AG04450 (cell line): ENCODE data around the gene ATP8B3. TPM values are rescaled to one million over a fixed set of nuclear protein-coding genes. Genes with fewer than 3 reads are reported as not detected.

Source experiments
- CTCF ChIA-PET: fragments of 300-600, 350-600 bp; formaldehyde crosslinking; extraction: SDS; loops from one replicate; lab custom pipeline; 2022; ENCODE audit warnings: antibody characterized with exemption, inconsistent platforms; lab: Charles Lee
- POLR2A ChIA-PET: fragments of 350-600 bp; formaldehyde crosslinking; extraction: SDS; loops from one replicate; lab custom pipeline; 2021; ENCODE audit warnings: antibody characterized with exemption, inconsistent platforms; lab: Yijun Ruan, JAX
- DNase-seq: peaks from one replicate; pipeline ENCODE4 v3.0.0-alpha.2; 2011; ENCODE audit warnings: low read depth, low spot score
- H3K27ac ChIP-seq: one replicate; pipeline ENCODE4 v1.5.1; 2012; ENCODE audit warnings: low read depth, low read length, control low read depth
- H3K27me3 ChIP-seq: one replicate; pipeline ENCODE4 v1.6.0; 2012; ENCODE audit warnings: low read length; ENCODE audit not compliant: control insufficient read depth, insufficient read depth
- H3K4me3 ChIP-seq: 2 replicates; pipeline ENCODE4 v1.5.1; 2011; ENCODE audit warnings: mild to moderate bottlenecking, low read depth, low read length, control low read depth
- H3K9me3 ChIP-seq: 2 replicates; pipeline ENCODE4 v1.5.1; 2012; ENCODE audit warnings: low read length; ENCODE audit not compliant: control insufficient read depth, insufficient read depth
- polyA plus RNA-seq: library from polyadenylated mRNA; depleted of rRNA; stranded (reverse); fragments of >200 nt; gene quantifications from 2 replicates; pipeline ENCODE4 v1.2.3, GENCODE V29; 2011; rRNA removed
- TF ChIP-seq, protein P1 (sequence below): IDR thresholded peaks from 2 replicates; pipeline ENCODE4 v1.5.1; 2011; ENCODE audit warnings: low read depth, low read length, control low read depth, inconsistent platforms

ATP8B3 gene
- polyA plus RNA-seq, 1 experiment: 2.7 TPM

DNA sequence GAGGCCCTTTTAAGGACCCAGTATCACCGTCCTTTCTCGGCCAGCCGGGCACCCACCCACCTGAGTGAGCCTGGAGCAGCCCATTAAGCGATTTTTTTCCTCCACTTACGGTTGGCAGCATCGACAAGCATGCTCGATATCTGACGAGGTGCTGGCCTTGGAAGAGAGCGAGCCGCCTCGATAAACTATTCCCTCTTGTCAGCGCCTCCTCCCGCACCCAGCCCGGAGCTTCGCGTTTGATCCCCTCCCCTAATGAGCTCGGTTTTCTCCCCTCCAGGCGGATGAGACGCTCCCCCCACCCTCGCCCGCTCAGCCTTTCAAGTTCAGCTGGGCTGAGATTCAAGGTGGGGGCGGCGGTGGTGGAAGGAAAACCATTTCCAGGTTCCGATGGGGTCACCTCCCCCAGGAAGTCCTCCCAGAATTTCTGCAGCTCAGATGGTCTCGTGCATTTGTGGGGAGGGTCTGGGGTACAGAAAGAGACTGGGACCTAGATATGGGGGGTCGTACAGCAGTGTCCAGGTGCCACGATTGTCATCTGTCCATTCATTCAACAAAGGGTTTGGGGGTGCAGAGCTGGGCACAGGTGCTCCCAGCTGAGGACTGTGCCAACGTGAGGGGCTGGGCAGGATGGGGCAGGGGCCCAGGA is 77.6 kb downstream of the ATP8B3 start:
- Histone ChIP-seq H3K9me3 (no peaks in the 10 kb centered on the region; the same call in 1 of the 2 replicates), H3K27me3 (peaks cover 41% of the 10 kb centered on the region), H3K27ac (no peak overlapping the region), H3K4me3 (no peak overlapping the region)
- CTCF ChIA-PET: no interaction called here
- TF ChIP-seq, protein P1, sequence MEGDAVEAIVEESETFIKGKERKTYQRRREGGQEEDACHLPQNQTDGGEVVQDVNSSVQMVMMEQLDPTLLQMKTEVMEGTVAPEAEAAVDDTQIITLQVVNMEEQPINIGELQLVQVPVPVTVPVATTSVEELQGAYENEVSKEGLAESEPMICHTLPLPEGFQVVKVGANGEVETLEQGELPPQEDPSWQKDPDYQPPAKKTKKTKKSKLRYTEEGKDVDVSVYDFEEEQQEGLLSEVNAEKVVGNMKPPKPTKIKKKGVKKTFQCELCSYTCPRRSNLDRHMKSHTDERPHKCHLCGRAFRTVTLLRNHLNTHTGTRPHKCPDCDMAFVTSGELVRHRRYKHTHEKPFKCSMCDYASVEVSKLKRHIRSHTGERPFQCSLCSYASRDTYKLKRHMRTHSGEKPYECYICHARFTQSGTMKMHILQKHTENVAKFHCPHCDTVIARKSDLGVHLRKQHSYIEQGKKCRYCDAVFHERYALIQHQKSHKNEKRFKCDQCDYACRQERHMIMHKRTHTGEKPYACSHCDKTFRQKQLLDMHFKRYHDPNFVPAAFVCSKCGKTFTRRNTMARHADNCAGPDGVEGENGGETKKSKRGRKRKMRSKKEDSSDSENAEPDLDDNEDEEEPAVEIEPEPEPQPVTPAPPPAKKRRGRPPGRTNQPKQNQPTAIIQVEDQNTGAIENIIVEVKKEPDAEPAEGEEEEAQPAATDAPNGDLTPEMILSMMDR: no peak
- POLR2A ChIA-PET: no interaction called here
- no peak for DNase-seq

Other genes with a start within 250 kb of the ATP8B3 start
- 5.4 and 6.2 TPM in 2 replicates for gene MEX3D, start 244.0 kb downstream of the ATP8B3 start, polyA plus RNA-seq
- gene MBD3, start 219.4 kb downstream of the ATP8B3 start, polyA plus RNA-seq: 21.9 and 35.4 TPM in 2 replicates
- 153 and 166 TPM in 2 replicates for gene UQCR11, start 206.8 kb downstream of the ATP8B3 start, polyA plus RNA-seq
- gene TCF3, start 159.7 kb downstream of the ATP8B3 start, polyA plus RNA-seq: 47.3 and 51.7 TPM in 2 replicates
- not detected in 2 replicates for gene ONECUT3, start 58.8 kb downstream of the ATP8B3 start, polyA plus RNA-seq
- 5.4 and 8.4 TPM in 2 replicates for gene REXO1, start 36.2 kb upstream of the ATP8B3 start, polyA plus RNA-seq
- gene KLF16, start 51.3 kb upstream of the ATP8B3 start, polyA plus RNA-seq: 3.4 and 4.4 TPM in 2 replicates
- gene ABHD17A, start 73.2 kb upstream of the ATP8B3 start, polyA plus RNA-seq: 30.8 and 54.5 TPM in 2 replicates
- gene ADAT3, start 93.1 kb upstream of the ATP8B3 start, polyA plus RNA-seq: 0.35 and 0.55 TPM in 2 replicates
- gene SCAMP4, start 93.1 kb upstream of the ATP8B3 start, polyA plus RNA-seq: 6.7 and 10.7 TPM in 2 replicates
- gene CSNK1G2, start 128.9 kb upstream of the ATP8B3 start, polyA plus RNA-seq: 22.9 and 32.0 TPM in 2 replicates
- 25.5 and 46.5 TPM in 2 replicates for gene BTBD2, start 203.4 kb upstream of the ATP8B3 start, polyA plus RNA-seq
- gene MKNK2, start 239.0 kb upstream of the ATP8B3 start, polyA plus RNA-seq: 31.1 and 35.4 TPM in 2 replicates